GM11168 (cell line): Measurements from ENCODE around the gene SFT2D3.
"Not testable (repeated sequence)": the region's sequence is repeated elsewhere in the genome, so short reads cannot be mapped to it uniquely, and the experiment has no call there.

Experiments
- in situ Hi-C: fragments of 300-500 bp; cut with MboI; formaldehyde crosslinking; loops from one replicate; pipeline ENCODE4 v1.12.0; 2022; ENCODE audit warnings: low sequenced_read_pairs; ENCODE audit not compliant: unreplicated experiment

The SFT2D3 gene

GRCh38 chr2:127735537-127736399 lies 34.5 kb downstream of the SFT2D3 start:
- in situ Hi-C loops, result no loop called here

DNA sequence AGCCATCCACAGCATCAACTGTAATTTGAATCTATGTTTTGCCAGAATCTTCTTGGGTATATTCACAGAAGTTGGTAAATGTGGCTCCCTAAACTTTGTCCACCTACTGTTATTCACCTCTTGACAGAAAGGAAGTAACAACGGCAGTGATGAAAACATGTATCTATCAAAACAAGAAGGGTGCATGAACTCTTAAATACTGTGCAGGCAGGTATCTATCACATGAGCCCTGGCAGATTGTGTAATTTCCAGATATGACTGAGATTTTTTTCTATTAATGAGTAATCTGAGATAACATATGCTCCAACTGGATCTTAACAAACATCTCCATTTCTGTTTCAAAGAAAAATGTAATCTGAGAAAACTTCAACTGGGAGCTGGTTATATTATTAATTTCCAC lies 36.6 kb downstream of the SFT2D3 start:
- in situ Hi-C loops, result no loop called here

- in situ Hi-C loops, result no loop called here
Measured at GRCh38 chr2:127739800-127740199, 38.5 kb downstream of the SFT2D3 start.

GRCh38 chr2:127740665-127741288 lies 39.5 kb downstream of the SFT2D3 start:
- in situ Hi-C loops, result no loop called here

GRCh38 chr2:127743477-127744026 lies 42.3 kb downstream of the SFT2D3 start:
- in situ Hi-C loops, result no loop called here

DNA sequence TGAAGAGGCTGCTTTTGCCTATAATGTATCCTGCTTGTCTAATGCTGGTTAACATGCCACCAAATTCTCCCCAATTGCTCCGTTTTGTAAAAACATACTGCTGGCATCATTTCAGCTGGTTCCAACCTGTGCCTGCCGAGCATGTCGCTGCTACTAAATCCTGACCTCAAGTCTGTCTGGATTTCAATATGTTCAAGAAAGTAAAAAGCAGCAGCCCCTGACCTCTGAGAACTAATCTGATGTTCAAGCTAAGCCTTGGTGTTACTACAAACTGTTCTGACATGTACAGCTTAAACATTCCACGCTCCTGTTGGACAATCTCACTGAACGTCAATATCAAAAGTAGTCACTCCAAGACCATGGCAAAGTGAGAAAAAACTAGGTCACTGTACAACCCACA lies 46.3 kb downstream of the SFT2D3 start:
- in situ Hi-C loops, result no loop called here

GRCh38 chr2:127749537-127749936 lies 48.2 kb downstream of the SFT2D3 start:
- in situ Hi-C loops, result not testable (repeated sequence)

GRCh38 chr2:127753374-127753773 lies 52.1 kb downstream of the SFT2D3 start:
- in situ Hi-C loops, result no loop called here

GRCh38 chr2:127754186-127754585 lies 52.9 kb downstream of the SFT2D3 start:
- in situ Hi-C loops, result no loop called here
